H1 (cell line): ENCODE measurements around the gene CDH22. TPM values are rescaled to one million over a fixed set of nuclear protein-coding genes. Genes with fewer than 3 reads are reported as not detected.

Experiments
- CTCF ChIA-PET: fragments of 300-600 bp; sonication (Branson Sonifier 250); formaldehyde crosslinking; loops from one replicate; lab custom pipeline; 2021; ENCODE audit not compliant: partially characterized antibody; lab: Charles Lee
- POLR2A ChIA-PET: fragments of 300-600 bp; sonication (Branson Sonifier 250); formaldehyde crosslinking; loops from one replicate; lab custom pipeline; 2021; ENCODE audit warnings: inconsistent platforms; ENCODE audit not compliant: partially characterized antibody; lab: Charles Lee
- DNase-seq, 2 experiments: peaks; one replicate each; pipeline versions ENCODE4 v3.0.0 to v3.0.0-alpha.2; 2010 to 2022; ENCODE audit warnings: low spot score in 2 of 2, low read depth in 1 of 2, mixed read lengths in 1 of 2
- FAIRE-seq: peaks from 2 replicates; lab custom pipeline; 2011; peaks lifted over from hg19 to GRCh38; lab: Jason Lieb, UNC
- H2AFZ ChIP-seq: 2 replicates; pipeline ENCODE4 v1.8.1; 2012; ENCODE audit warnings: low read length, inconsistent platforms
- H2AK5ac ChIP-seq: 2 replicates; pipeline ENCODE4 v1.6.1; 2013; ENCODE audit warnings: low read depth, low read length
- H2BK120ac ChIP-seq: replicated peaks from 2 replicates; pipeline ENCODE3; 2013; ENCODE audit warnings: low read depth, low read length, inconsistent platforms
- H2BK12ac ChIP-seq: 2 replicates; pipeline ENCODE4 v1.6.1; 2013; ENCODE audit warnings: low read depth, low read length
- H2BK15ac ChIP-seq: 2 replicates; pipeline ENCODE4 v1.6.1; 2013; ENCODE audit warnings: low read length
- H2BK20ac ChIP-seq: 2 replicates; pipeline ENCODE4 v1.6.1; 2013; ENCODE audit warnings: low read length
- H2BK5ac ChIP-seq: 2 replicates; pipeline ENCODE4 v1.6.1; 2013; ENCODE audit warnings: low read depth, low read length
- H3K14ac ChIP-seq: 2 replicates; pipeline ENCODE4 v1.6.1; 2013; ENCODE audit warnings: inconsistent platforms; ENCODE audit not compliant: insufficient read length
- H3K18ac ChIP-seq: 2 replicates; pipeline ENCODE4 v1.6.1; 2013; ENCODE audit warnings: low read length; ENCODE audit errors: extremely low read depth
- H3K23ac ChIP-seq: 2 replicates; pipeline ENCODE4 v1.6.1; 2013; ENCODE audit warnings: inconsistent platforms; ENCODE audit not compliant: insufficient read length
- H3K23me2 ChIP-seq: 2 replicates; pipeline ENCODE4 v1.6.1; 2013; ENCODE audit warnings: low read depth, low read length
- H3K27ac ChIP-seq: 2 replicates; pipeline ENCODE4 v1.6.1; 2011; ENCODE audit warnings: low read depth, low read length, inconsistent platforms
- H3K27me3 ChIP-seq, 4 experiments: replicated peaks in 1 of 4; 1 replicate in 1 of 4; 2 replicates in 3 of 4; pipeline versions ENCODE4 v1.6.1 to v1.8.1; 2011 to 2013; ENCODE audit warnings: low read length in 3 of 4, mild to moderate bottlenecking in 3 of 4, inconsistent platforms in 2 of 4, mixed read lengths in 2 of 4, moderate library complexity in 1 of 4; ENCODE audit not compliant: control insufficient read depth in 3 of 4, insufficient read depth in 3 of 4; ENCODE audit errors: extremely low read depth in 1 of 4
- H3K36me3 ChIP-seq, 4 experiments: 2 replicates each; pipeline versions ENCODE4 v1.6.1 to v1.8.1; 2011 to 2013; ENCODE audit warnings: mild to moderate bottlenecking in 4 of 4, low read length in 3 of 4, moderate library complexity in 2 of 4, control low read depth in 1 of 4, inconsistent platforms in 1 of 4; ENCODE audit not compliant: insufficient read depth in 4 of 4, control insufficient read depth in 2 of 4
- H3K4ac ChIP-seq: replicated peaks from 2 replicates; pipeline ENCODE3; 2013; ENCODE audit warnings: low read length, low read depth, mixed read lengths, inconsistent platforms; ENCODE audit not compliant: insufficient read length
- H3K4me1 ChIP-seq, 4 experiments: replicated peaks in 1 of 4; 1 replicate in 1 of 4; 2 replicates in 3 of 4; pipeline versions ENCODE4 v1.6.1 to v1.8.1; 2011 to 2013; ENCODE audit warnings: low read length in 3 of 4, inconsistent platforms in 2 of 4, mixed read lengths in 1 of 4; ENCODE audit not compliant: insufficient read depth in 4 of 4, control insufficient read depth in 3 of 4
- H3K4me2 ChIP-seq, 2 experiments: 2 replicates each; pipeline versions ENCODE4 v1.6.1 to v1.8.1; 2011 to 2013; ENCODE audit warnings: low read depth in 2 of 2, low read length in 2 of 2, control low read depth in 1 of 2, inconsistent platforms in 1 of 2, mild to moderate bottlenecking in 1 of 2; ENCODE audit not compliant: insufficient read depth in 1 of 2
- H3K4me3 ChIP-seq, 4 experiments: fragments of 200-600, 300-600 bp in 1 of 4; sonication (generic), shearing (Covaris generic), sonication (Bioruptor Twin) in 1 of 4; 2 replicates each; pipeline versions ENCODE4 v1.5.1 to v1.8.1; 2011 to 2016; ENCODE audit warnings: low read length in 4 of 4, low read depth in 3 of 4, control low read depth in 2 of 4, inconsistent platforms in 2 of 4, mild to moderate bottlenecking in 2 of 4, mixed read lengths in 1 of 4, moderate library complexity in 1 of 4; ENCODE audit not compliant: insufficient read depth in 2 of 4; ENCODE audit errors: extremely low read depth in 1 of 4
- H3K56ac ChIP-seq: replicated peaks from 2 replicates; pipeline ENCODE3; 2013; ENCODE audit warnings: low read depth, mild to moderate bottlenecking, mixed read lengths, low read length, inconsistent platforms; ENCODE audit not compliant: insufficient read length
- H3K79me1 ChIP-seq: 2 replicates; pipeline ENCODE4 v1.6.1; 2013; ENCODE audit warnings: low read depth, low read length, control low read depth
- H3K79me2 ChIP-seq, 2 experiments: 2 replicates each; pipeline versions ENCODE4 v1.6.1 to v1.8.1; 2012 to 2013; ENCODE audit warnings: low read length in 2 of 2, mild to moderate bottlenecking in 2 of 2, inconsistent platforms in 1 of 2; ENCODE audit not compliant: insufficient read depth in 2 of 2, control insufficient read depth in 1 of 2
- H3K9ac ChIP-seq, 4 experiments: replicated peaks in 1 of 4; 1 replicate in 1 of 4; 2 replicates in 3 of 4; pipeline versions ENCODE4 v1.6.1 to v1.8.1; 2011 to 2013; ENCODE audit warnings: low read depth in 3 of 4, low read length in 3 of 4, control low read depth in 2 of 4, mild to moderate bottlenecking in 2 of 4, moderate library complexity in 2 of 4, inconsistent platforms in 1 of 4; ENCODE audit errors: extremely low read depth in 1 of 4
- H3K9me3 ChIP-seq, 2 experiments: 2 replicates each; pipeline versions ENCODE4 v1.6.1 to v1.8.1; 2012 to 2013; ENCODE audit warnings: mild to moderate bottlenecking in 2 of 2, moderate library complexity in 2 of 2, control low read depth in 1 of 2, inconsistent platforms in 1 of 2, low read depth in 1 of 2, low read length in 1 of 2, mixed read lengths in 1 of 2; ENCODE audit not compliant: insufficient read depth in 2 of 2
- H4K20me1 ChIP-seq, 2 experiments: replicated peaks in 1 of 2; 2 replicates each; pipeline versions ENCODE3 to v1.8.1; 2011 to 2013; ENCODE audit warnings: inconsistent platforms in 2 of 2, low read length in 2 of 2, mild to moderate bottlenecking in 1 of 2; ENCODE audit not compliant: insufficient read depth in 2 of 2, control insufficient read depth in 1 of 2
- H4K5ac ChIP-seq: 2 replicates; pipeline ENCODE4 v1.6.1; 2013; ENCODE audit warnings: low read length, low read depth, mixed read lengths, inconsistent platforms; ENCODE audit not compliant: insufficient read length
- H4K8ac ChIP-seq: 2 replicates; pipeline ENCODE4 v1.8.0; 2013; ENCODE audit warnings: mild to moderate bottlenecking, moderate library complexity, low read length, inconsistent platforms; ENCODE audit not compliant: insufficient read depth; ENCODE audit errors: extremely low read depth
- H4K91ac ChIP-seq: replicated peaks from 2 replicates; pipeline ENCODE3; 2013; ENCODE audit warnings: low read length, mixed read lengths, inconsistent platforms; ENCODE audit not compliant: insufficient read length
- BACH1 ChIP-seq: IDR thresholded peaks from 2 replicates; pipeline ENCODE4 v1.6.1; 2012; ENCODE audit warnings: low read length, improper control_type of control experiment
- BCL11A ChIP-seq, 2 experiments: IDR thresholded peaks; one replicate each; pipeline ENCODE4 v1.6.1; 2011; ENCODE audit warnings: low read depth in 2 of 2, low read length in 2 of 2, mild to moderate bottlenecking in 2 of 2
- CEBPB ChIP-seq: IDR thresholded peaks from 2 replicates; pipeline ENCODE4 v1.6.1; 2012; ENCODE audit warnings: low read depth, low read length
- CHD1 ChIP-seq: IDR thresholded peaks from 2 replicates; pipeline ENCODE4 v1.6.1; 2012; ENCODE audit warnings: low read depth, low read length, improper control_type of control experiment
- CREB1 ChIP-seq: IDR thresholded peaks from 2 replicates; pipeline ENCODE4 v1.6.1; 2012; ENCODE audit warnings: inconsistent platforms
- CTBP2 ChIP-seq: IDR thresholded peaks from 2 replicates; pipeline ENCODE4 v1.7.0; 2011; ENCODE audit warnings: borderline replicate concordance, mild to moderate bottlenecking, moderate library complexity, mixed read lengths, low read length; ENCODE audit not compliant: insufficient read depth, insufficient read length
- JUND ChIP-seq: IDR thresholded peaks from 2 replicates; pipeline ENCODE4 v1.6.1; 2011; ENCODE audit warnings: mild to moderate bottlenecking, improper control_type of control experiment, low read length
- POLR2A ChIP-seq, 2 experiments: IDR thresholded peaks; 1 replicate in 1 of 2; 2 replicates in 1 of 2; pipeline ENCODE4 v1.6.1; 2011; ENCODE audit warnings: low read depth in 2 of 2, low read length in 2 of 2, mild to moderate bottlenecking in 2 of 2; ENCODE audit errors: control extremely low read depth in 1 of 2
- POLR2AphosphoS5 ChIP-seq: IDR thresholded peaks from 2 replicates; pipeline ENCODE4 v1.6.1; 2011; ENCODE audit warnings: low read depth, low read length
- RBBP5 ChIP-seq: IDR thresholded peaks from 2 replicates; pipeline ENCODE4 v1.7.1; 2012; ENCODE audit warnings: low read depth, mild to moderate bottlenecking, inconsistent platforms, low read length, moderate library complexity, borderline replicate concordance
- SIN3A ChIP-seq, 2 experiments: IDR thresholded peaks in 1 of 2; conservative IDR thresholded peaks in 1 of 2; 2 replicates each; pipeline ENCODE4 v1.6.1; 2011 to 2012; ENCODE audit warnings: low read length in 2 of 2, improper control_type of control experiment in 1 of 2, low read depth in 1 of 2, mild to moderate bottlenecking in 1 of 2
- SRF ChIP-seq: IDR thresholded peaks from 2 replicates; pipeline ENCODE4 v1.6.1; 2011; ENCODE audit warnings: mild to moderate bottlenecking, low read depth, low read length, moderate library complexity
- TAF7 ChIP-seq: optimal IDR thresholded peaks from 2 replicates; pipeline ENCODE3; 2011; ENCODE audit warnings: low read depth, mild to moderate bottlenecking, inconsistent platforms, low read length, moderate library complexity, borderline replicate concordance
- WGBS, 2 experiments: shearing (Covaris generic) in 1 of 2; methylation state at CpG; one replicate each; pipeline versions ENCODE4 v1.1.6 to v1.1.7; 2013 to 2015; ENCODE audit warnings: low lambda C conversion rate in 2 of 2, mixed read lengths in 2 of 2, inconsistent platforms in 1 of 2, low coverage in 1 of 2, missing lambda C conversion rate in 1 of 2; ENCODE audit not compliant: insufficient replicate concordance in 2 of 2, insufficient coverage in 1 of 2, insufficient read length in 1 of 2; ENCODE audit errors: extremely low coverage in 1 of 2, missing lambda C conversion rate in 1 of 2; 5-methylcytosine and 5-hydroxymethylcytosine counted together
- polyA plus RNA-seq, 7 experiments: library from polyadenylated mRNA; depleted of rRNA in 3 of 7; stranded (reverse) in 5 of 7; unstranded in 2 of 7; fragments of >200 nt in 5 of 7; fragments of 200-250 nt in 2 of 7; gene quantifications; 1 replicate in 5 of 7; 2 replicates in 1 of 7; 4 replicates in 1 of 7; pipeline versions ENCODE4 v1.2.1 to v1.2.3, GENCODE V29; 2011 to 2013; ENCODE audit warnings: missing spikeins in 2 of 7, mixed read lengths in 2 of 7
- total RNA-seq: library from RNA; stranded (reverse); fragmentation: NEBNext Ultra II Directional; extraction: Animal tissue kit (Norgen Biotek cat#: 25700); gene quantifications from 2 replicates; pipeline ENCODE4 v1.2.1, GENCODE V29; 2021
- TF ChIP-seq, protein P1 (sequence below): IDR thresholded peaks from 2 replicates; pipeline ENCODE4 v1.6.1; 2012; ENCODE audit warnings: inconsistent platforms

Gene CDH22
- total and polyA plus RNA-seq, 2 of the 8 experiments (the other 6 are each of a cell fraction or from before 2014, with no cell fraction given), result 0.35 to 0.39 TPM

- no peak overlapping the region for H3K18ac ChIP-seq
- WGBS, 2 experiments, result 83% methylated on average over 8 of the region's 8 CpGs; no CpG with 5 or more reads in 1 of the 2 experiments
- H3K4me2 ChIP-seq, result no peak overlapping the region
- no peak overlapping the region for H2BK120ac ChIP-seq
- ChIA-PET CTCF (interaction anchor here (0.6 to 3.8 kb wide), 11 partner anchors 9 to 194 kb away, joined by 3 to 19 read pairs (median 5); no protein-coding TSS in a partner anchor), POLR2A (interaction anchor here (1.5 kb wide), 1 partner anchor 21 kb away, joined by 4 read pairs; no protein-coding TSS in a partner anchor)
- H3K9me3 ChIP-seq, result no peaks in the 10 kb centered on the region
- no peak overlapping the region for H3K4me3 ChIP-seq
- H3K9ac ChIP-seq, result no peak overlapping the region
- no peak overlapping the region for H3K14ac ChIP-seq
- H2BK5ac ChIP-seq, result no peak overlapping the region
- H3K4me1 ChIP-seq, result no peaks in the 10 kb centered on the region
- no peaks in the 10 kb centered on the region for H3K79me1 ChIP-seq
- no peak overlapping the region for H2BK20ac ChIP-seq
- no peak overlapping the region for H4K5ac ChIP-seq
- H2BK12ac ChIP-seq, result no peak overlapping the region
- H3K79me2 ChIP-seq, result no peaks in the 10 kb centered on the region
- H4K91ac ChIP-seq, result no peak overlapping the region
- DNase-seq (no peak), FAIRE-seq (no peak)
- H2BK15ac ChIP-seq, result no peak overlapping the region
- peaks cover 0 to 2% of the 10 kb centered on the region in 2 experiments for H4K20me1 ChIP-seq
- no peak overlapping the region for H4K8ac ChIP-seq
- H3K4ac ChIP-seq, result no peak overlapping the region
- H3K23me2 ChIP-seq, result no peaks in the 10 kb centered on the region
- no peak overlapping the region for H3K56ac ChIP-seq
- no peaks in the 10 kb centered on the region for H3K36me3 ChIP-seq
- no peak overlapping the region for H2AK5ac ChIP-seq
- H3K23ac ChIP-seq, result no peak overlapping the region
- H3K27ac ChIP-seq, result no peak overlapping the region
- H2AFZ ChIP-seq, result no peak overlapping the region
- H3K27me3 ChIP-seq, result peaks cover 0 to 2% (median 0%) of the 10 kb centered on the region in 4 experiments; a peak in 1 of 7 replicates
- TF ChIP-seq CHD1 (no peak), RBBP5 (no peak), CREB1 (no peak), POLR2AphosphoS5 (no peak), CTBP2 (no peak), SRF (no peak), TAF7 (no peak), BCL11A (IDR thresholded peaks at IDR 0.05; ENCODE audit: low read depth in 2 of 2, low read length in 2 of 2) (no peak), SIN3A (conservative IDR thresholded peaks at IDR 0.05 in 1 of 2, IDR thresholded peaks at IDR 0.05 in 1 of 2; ENCODE audit: low read depth in 1 of 2, low read length in 2 of 2) (no peak), CEBPB (no peak), POLR2A (IDR thresholded peaks at IDR 0.05; ENCODE audit: control extremely low read depth in 1 of 2, low read depth in 2 of 2, low read length in 2 of 2) (no peak), JUND (no peak), BACH1 (no peak)
- TF ChIP-seq, protein P1, sequence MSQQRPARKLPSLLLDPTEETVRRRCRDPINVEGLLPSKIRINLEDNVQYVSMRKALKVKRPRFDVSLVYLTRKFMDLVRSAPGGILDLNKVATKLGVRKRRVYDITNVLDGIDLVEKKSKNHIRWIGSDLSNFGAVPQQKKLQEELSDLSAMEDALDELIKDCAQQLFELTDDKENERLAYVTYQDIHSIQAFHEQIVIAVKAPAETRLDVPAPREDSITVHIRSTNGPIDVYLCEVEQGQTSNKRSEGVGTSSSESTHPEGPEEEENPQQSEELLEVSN, result no peak
Measured at GRCh38 chr20:46322641-46323040, 14.3 kb upstream of the CDH22 start.
